GM18502 (cell line): Measurements from ENCODE around the gene BACE1.

Source experiments
- ATAC-seq: cut with Tn5 transposase; IDR thresholded peaks from one replicate; pipeline ENCODE4 v1.9.1; 2021; ENCODE audit warnings: mild to moderate bottlenecking; ENCODE audit not compliant: unreplicated experiment, poor library complexity

Gene BACE1

DNA sequence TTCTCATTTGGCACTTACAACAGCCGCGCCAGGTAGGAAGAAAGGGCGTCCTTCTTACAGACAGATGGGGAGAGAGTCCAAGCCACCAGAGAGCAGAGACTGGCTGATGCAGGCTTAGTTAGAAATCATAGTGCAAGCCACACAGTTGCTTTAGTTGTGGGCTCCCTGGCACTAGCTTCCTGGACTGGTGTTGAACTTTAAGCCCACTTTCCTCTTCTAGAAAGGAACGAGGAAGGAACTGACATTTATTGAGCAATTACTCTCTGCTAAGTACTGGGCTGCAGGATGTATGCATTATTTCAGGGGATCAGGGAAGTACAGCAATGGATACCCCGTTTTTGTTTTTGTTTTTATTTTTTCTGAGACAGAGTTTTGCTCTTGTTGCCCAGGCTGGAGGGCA, 3.0 kb downstream of the BACE1 start:
- ATAC-seq, result no peak

DNA sequence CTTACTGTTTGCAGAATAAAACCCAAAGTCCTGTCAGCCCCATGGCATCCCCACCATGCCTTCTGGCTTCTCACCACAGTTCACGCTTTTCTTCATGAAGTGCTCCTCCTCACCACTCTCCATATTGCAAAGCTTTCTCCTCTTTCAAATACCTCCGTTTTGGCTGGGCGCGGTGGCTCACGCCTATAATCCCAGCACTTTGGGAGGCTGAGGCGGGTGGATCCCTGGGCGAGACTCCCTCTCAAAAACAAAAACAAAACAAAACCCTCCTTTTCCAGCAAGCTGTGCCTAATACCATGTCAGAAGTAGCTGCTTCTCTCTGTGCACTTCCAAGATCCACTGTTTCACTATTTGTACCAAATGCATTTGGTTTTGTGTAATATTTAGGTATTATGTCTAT, 6.7 kb downstream of the BACE1 start:
- ATAC-seq, result no peak

DNA sequence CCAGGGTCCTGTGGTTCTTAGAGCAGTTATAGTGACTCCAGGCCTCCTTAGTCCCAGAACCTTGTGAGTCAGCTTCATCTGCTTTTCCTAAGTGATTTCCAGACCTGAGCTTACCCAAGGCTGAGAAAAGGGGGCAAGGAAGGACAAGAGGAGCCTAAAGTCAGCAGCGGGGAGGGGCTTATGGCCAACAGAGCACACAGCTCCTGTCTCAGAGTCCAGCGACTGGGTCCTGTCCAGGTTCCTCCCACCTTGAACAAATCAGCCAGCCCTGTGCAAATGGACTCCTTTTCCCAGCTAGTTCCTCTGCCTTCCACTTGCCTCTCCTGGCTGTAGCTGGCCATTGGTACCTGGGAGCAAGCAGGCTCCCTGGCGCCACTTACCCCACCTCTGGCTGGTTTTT, 10.9 kb downstream of the BACE1 start:
- ATAC-seq, result no peak

DNA sequence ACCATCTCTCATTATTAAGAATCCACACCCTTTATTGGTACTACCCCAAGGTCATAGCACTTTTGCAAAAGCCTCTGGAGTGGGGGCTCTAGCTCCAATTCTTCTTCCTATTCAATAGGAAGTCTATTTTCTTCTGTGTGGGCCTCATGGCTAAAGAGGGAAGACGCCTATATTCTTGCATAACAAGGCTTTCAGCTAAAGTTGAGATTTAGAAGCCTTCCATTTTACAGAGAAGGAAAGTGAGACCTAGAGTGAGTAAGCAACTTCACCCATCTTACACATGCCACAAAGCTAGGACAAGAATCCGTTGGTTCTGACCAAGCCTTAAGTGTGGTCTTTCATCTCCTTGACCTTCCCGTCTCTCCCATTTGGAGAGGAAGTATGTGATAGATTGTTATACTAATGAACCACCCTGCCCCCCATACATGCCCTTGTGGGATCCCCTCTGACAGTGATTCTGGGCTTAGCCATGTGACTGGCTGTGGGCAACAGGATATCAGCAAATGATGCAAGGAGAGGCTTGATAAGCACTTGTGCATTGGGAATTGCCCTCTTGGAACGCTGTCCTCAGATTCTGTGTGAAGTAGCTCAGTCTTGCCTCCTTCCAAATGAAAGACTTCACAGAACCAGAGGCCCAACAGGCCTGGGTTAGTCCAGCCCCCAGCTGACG, 12.3 kb downstream of the BACE1 start:
- no peak for ATAC-seq

- ATAC-seq, result no peak
Measured at GRCh38 chr11:117303101-117303500, 13.0 kb downstream of the BACE1 start.

- no peak for ATAC-seq
Measured at GRCh38 chr11:117302228-117302627, 13.8 kb downstream of the BACE1 start.

DNA sequence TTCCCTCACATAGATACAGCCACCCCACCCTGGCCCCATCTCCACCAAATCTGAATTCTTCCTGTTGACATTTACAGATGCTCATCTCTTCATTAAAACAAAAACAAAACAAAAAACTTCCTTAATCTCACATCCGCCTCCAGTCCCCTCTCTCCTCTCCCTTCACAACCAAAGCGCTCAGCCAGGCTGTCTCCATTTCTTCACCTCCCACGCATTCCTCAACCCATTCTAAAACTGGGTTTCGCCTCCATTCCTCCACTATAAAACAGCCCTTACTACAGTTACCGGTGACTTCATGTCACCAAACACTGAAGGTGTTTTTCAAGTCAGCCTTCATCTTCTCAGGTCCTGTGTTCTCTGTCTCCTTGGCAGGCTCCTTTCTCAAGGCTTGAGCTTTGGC, 15.3 kb downstream of the BACE1 start:
- no peak for ATAC-seq

DNA sequence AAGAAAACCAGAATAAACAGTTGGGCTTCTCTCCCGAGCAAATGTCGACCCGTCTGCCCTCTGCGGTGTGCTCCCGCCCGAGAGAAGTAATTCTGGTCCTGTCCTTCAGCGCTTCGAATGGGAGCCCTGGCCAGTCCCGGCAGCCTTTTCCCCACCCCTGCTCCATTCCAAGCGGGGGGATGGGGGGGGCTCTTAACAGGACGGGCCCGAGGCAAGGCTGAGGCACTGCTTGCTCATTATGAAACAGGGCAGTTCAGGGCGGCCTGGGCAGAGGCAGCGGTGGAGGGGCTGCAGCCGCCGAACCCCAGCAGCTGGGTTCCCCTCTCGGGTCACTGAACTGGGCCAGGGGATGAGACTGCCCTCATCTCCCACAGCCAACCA, 15.8 kb downstream of the BACE1 start:
- ATAC-seq, result no peak

- no peak for ATAC-seq
Measured at GRCh38 chr11:117299351-117300282, 16.4 kb downstream of the BACE1 start.

- no peak for ATAC-seq
Measured at GRCh38 chr11:117298195-117298594, 17.9 kb downstream of the BACE1 start.

- ATAC-seq, result no peak
Measured at GRCh38 chr11:117296881-117297280, 19.2 kb downstream of the BACE1 start.

GRCh38 chr11:117295438-117296137, 20.5 kb downstream of the BACE1 start:
- no peak for ATAC-seq

GRCh38 chr11:117292616-117293015, 23.4 kb downstream of the BACE1 start:
- no peak for ATAC-seq

DNA sequence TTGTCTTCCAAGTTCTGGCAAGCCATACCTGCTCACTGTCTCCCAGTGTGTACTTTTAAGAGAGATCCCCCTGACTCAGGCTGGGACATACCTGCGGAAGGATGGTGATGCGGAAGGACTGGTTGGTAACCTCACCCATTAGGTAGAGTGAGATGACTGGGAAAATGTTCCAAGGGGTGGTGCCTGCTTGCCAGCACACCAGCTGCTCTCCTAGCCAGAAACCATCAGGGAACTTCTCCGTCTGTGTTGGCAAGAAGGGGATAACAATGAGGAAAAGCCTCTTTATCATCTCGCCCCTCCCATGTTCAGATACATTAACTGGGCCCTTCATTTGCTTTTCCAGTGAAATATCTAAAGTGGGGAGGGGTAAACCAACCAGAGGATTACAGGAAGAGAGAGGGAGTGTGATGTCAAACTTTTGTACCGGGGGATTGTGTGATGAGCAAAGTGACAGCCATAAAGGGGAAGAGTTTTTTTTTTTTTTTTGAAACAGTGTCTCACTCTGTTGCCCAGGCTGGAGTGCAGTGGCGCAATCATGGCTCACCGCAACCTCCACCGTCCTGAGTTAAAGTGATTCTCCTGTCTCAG, 25.2 kb downstream of the BACE1 start, which contains the start of gene BACE1-AS:
Gene BACE1-AS (plus strand): TSS at position 538 of the 588 bp plus-strand sequence.
- ATAC-seq, result no peak

- ATAC-seq, result no peak
Measured at GRCh38 chr11:117289795-117290194, 26.3 kb downstream of the BACE1 start.

- no peak for ATAC-seq
Measured at GRCh38 chr11:117287668-117288067, 28.4 kb downstream of the BACE1 start.

DNA sequence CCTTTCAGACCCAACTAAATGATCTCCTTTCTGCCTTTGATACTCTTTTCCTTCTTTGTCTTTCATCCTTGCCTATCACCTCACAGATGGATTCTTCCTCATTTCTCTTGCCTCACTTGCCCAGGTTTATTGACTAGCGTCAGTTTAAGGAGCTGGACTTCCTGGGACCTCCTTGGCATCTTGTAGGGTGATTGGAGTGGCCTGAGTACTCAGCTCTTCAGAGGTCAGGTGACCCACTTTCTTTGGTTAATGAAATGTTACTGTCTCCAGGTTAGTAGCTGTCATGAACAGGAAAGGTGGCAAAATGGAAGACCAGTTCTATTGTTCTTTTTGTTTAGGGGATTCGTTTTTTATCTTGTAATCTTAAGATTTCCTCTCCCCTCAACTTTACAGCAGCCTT, 29.5 kb downstream of the BACE1 start:
- no peak for ATAC-seq

DNA sequence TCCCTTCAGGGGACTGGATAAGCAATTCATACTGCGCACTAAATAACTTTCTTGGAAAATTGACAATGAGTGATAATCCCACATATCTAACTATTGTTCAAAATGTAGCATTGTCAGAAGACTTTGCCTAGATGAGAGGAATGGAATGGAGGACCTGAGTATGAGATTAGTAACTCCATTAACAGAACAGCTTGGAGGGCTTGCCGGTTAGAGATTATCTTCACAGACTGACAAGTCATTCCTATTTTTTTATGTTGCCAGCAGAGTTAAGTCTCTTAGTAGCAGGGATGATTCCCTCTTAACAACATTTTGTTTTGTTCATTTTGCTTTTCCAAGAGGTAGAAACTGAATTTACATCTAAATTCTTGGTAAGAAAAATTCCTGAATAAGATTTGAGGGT, 32.0 kb downstream of the BACE1 start:
- no peak for ATAC-seq

DNA sequence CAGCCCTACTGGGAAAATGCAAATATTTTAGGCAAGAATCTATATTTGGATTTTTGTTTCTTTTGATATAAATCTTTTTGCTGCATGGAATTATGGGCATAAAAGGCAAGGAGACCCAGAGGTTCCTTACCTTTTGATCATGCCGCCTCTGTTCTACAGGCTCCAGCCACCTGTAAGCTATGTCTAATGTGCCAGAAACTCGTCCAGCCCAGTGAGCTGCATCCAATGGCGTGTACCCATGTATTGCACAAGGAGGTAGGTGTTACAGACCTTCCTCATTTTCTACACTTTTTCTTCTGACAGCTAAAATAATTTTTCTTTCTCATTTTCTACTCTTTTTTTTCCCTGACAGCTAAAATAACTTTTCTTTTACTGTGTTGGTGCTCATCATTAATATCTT, 33.1 kb downstream of the BACE1 start:
- ATAC-seq, result no peak

- no peak for ATAC-seq
Measured at GRCh38 chr11:117281869-117282268, 34.2 kb downstream of the BACE1 start.

DNA sequence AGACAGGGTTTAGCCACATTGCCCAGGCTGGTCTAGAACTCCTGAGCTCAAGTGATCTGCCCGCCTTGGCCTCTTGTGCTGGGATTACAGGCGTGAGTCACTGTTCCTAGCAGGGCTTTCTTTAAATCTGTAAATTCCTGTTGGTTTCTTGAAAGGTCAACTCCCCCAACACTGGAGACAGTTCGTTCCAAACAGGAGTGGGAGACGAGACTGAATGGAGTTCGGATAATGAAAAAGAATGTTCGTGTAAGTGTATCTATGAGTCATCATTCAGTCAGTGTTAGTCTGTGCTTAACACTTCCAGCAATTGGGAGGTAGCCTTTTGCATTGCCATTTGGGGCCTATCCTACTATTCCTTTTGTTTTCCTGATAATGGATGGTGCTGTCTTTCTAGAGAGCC, 34.9 kb downstream of the BACE1 start:
- no peak for ATAC-seq
